HTERT RPE-1 (cell line): ENCODE results near the gene ROBO1.

Source experiments
- in situ Hi-C: fragments of 300-500 bp; cut with MboI; formaldehyde crosslinking; loops from 4 replicates; pipeline ENCODE4 v1.14.3; 2020; ENCODE audit warnings: low sequenced_read_pairs

The ROBO1 gene

DNA sequence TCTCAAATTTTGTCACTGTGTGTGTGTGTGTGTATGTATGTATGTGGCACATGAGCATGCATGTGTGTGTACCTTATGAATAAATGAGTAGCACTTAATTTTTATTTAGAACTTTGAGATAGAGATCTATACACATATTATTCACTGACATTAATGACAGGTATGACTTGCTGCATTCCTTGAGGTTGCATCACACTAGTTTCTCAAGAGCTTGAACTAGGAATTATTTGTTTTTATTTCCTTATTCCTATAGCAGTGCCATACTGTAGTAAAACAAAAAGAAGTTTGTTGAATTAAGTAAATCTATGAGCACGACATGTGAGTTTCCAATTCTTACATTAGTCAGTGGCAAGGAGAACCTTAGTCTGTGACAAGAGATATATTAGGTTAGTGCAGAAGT lies 943.9 kb downstream of the ROBO1 start:
- in situ Hi-C loops: no loop called here

DNA sequence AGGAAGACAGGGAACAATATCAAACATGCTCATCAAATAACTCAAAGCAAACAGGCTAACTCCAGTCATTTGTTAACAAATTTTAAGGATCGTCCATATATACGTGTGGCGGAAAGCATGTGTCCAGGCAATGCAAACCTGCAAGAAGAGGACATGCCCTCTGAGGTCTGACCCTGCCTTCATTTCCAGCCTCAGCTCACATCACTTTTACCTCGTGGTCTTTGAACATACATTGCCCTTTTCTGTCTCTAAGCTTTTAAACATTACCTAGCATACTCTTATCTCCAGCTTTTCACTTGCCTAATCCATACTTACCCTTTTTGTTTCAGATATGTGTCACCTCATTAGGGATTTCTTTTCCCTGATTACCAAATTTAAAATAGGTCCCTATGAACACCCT lies 944.4 kb downstream of the ROBO1 start:
- in situ Hi-C loops: no loop called here

DNA sequence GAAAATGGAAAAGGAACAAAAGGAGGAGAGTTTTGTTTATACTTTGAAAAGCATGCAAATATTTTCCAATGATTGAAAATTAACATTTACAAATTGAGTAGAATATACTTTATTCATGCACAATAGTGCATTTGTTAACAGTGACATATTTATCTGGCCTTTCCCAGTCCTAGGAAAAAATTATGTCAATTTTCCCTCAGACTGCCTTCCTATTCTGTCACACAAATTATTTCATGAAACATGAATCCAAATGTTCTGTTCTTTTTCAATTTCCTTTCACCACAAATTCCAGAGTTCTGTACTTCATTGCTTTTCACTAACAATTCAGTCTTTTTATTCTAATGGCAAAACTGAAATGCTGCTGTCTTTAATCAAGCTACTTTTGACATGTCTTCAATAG lies 945.1 kb downstream of the ROBO1 start:
- in situ Hi-C loops: no loop called here

DNA sequence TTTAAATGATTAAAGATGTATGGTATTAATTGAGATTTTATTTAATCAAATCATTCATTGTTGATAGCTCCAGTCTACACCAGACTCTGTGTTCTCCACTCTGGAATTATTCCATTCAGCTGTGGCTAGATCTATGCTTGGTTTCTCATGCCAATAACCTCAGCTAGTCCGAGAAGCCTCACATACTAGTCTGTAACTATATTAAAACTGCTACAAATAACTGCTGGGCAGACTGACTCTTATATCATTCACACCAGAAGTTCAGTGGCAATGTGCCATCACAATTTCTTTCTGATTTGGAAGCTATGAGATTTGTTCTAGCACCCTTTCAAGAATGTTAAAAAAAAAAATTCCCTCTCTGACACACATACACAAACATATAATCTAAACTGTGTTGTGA lies 947.3 kb downstream of the ROBO1 start:
- in situ Hi-C loops: no loop called here

DNA sequence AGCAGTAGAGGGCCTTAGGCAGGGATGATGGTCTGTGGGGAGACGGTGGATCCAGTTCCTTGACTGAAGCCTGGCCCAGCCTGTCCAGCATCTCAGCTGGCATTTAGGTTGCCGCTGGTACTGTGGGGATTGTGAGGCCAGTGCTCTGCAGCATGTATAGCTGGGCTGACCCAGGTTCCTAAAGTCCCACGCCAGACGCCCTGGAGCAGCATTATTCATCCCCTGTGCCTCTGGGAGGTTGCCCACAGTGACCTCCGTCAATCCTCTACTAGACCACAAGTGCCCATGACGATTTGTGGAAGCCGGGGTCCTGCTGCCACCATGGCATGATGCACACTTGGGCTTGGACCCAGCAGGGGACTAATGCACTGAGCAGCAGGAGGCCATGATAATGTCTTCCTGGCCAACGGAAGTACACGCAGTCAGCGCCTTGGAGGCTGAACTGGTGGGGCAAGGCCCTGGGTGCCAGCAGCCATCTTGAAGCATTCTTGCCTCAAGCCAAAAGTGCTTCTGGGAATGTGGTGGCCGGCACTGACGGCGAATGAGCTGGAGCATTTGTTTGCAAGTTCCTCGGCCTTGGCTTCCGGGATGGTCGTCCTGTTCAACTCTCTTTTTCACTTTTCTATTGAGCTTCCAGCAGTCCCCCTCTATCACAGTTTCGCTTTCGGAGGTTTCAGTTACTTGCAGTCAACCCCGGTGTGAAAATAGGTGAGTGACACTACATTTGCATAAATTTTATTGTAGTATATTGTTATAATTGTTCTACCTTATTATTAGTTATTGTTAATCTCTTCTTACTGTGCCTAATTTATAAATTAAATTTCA lies 949.4 kb downstream of the ROBO1 start:
- in situ Hi-C loops: no loop called here

DNA sequence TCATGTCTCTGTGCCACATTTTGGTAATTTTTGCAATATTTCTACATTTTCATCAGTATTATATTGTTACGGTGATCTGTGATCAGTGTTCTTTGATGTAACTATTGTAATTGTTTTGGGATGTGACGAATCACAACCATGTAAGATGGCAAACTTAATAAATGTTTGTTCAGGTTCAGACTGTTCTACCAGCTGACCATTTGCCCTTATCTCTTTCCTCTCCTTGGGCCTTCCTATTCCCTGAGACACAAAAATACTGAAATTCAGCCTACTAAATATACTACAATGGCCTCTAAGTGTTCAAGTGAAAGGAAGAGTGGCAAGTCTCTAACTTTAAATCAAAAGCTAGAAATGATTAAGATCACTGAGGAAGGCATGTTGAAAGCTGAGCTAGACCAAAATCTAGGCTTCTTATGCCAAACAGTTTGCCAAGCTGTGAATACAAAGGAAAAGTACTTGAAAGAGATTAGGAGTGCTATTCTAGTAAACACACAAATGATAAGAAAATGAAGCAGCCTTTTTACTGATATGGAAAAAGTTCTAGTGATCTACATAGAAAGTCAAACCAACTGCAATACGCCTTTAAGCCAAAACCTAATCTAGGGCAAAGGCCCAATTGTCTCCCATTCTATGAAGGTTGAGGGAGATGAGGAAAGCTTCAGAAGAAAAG lies 952.8 kb downstream of the ROBO1 start:
- in situ Hi-C loops: no loop called here

DNA sequence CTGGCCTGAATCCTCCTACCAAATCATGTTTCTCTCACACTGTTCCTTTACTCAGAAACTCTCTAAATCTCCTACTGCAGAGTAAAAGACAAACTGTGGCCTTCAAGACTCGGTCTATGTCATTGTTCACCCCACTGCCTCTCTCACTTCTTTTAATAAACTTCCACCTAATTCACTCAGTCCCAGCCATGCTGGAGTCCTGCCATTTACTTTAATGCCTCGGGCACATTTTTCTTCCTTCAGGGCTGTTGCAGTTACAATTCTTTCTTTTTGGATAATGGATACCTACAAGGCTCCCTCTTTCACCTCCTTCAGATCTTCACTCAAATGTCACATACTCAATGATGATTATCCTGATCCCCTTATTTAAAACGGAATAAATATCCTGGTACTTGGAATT lies 955.6 kb downstream of the ROBO1 start:
- in situ Hi-C loops: no loop called here

DNA sequence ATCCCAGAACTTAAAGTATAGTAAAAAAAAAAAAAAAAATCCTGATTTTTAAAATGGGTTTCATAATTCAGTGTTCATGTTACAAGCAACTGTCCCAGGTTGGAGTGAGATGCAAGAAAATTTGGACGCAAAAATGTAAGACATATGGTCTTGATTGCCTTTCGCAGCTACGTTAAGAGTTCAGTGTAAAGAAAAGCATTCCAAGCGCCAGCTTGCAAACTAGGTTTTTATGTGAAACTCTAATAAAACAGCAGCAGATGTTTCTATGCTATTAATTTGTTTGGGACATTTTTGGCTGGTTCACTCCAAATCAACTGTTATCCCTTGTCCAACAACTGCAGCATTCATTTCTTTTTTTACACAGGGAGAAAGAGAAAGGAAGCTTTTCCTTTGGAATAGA lies 957.8 kb downstream of the ROBO1 start:
- in situ Hi-C loops: no loop called here

DNA sequence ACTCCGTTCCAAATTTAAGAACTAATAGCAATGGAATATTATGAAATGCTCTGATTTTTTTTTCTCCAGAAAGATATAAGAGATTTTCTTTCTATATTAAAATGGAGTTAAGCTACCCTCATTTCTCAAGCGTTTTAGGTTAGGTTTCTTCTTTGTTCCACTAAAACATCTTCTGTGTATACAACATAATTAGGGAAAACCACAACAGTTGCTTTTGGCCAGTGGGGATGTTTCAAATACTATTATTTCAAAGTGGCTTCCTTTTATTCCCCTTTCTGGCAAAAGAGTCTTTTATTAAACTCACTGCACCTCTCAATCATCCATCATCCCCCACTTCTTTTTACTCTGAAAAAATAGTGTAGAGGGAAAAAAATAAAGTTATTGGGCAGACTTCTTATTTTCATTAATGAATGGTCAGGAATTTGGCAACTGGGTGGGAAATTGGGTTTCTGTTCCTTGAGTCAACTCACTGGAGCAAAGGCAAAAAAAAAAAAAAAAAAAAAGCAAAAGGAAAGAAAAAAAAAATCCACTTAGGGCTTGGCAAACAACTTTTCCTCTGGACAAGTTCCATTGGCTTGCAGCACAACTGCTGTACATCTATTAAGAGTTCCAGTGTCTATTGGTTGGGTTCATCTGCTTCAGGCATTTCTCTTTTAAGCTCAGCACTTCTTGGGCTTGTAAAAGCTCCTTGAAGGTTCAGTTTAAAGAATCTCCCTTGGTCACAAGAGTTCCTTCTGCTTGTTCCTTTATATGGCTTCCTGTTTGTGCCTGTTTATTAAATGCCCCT lies 963.4 kb downstream of the ROBO1 start:
- in situ Hi-C loops: no loop called here

DNA sequence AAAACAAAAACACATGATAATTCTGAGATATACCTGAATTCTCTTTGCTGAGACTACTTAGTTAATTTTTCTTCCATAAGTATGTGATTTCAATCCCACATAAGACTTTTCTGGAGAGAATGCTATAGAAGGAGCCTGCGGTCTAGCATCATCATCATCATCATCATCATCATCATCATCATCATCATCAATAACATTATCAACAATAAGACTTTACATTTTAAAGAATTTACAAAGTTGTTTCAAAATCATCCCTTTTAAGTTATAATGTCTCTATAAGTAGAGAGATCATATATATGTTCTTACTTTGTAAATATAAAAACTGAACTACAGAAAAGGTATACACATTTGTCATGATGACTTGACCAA lies 965.3 kb downstream of the ROBO1 start:
- in situ Hi-C loops: no loop called here

DNA sequence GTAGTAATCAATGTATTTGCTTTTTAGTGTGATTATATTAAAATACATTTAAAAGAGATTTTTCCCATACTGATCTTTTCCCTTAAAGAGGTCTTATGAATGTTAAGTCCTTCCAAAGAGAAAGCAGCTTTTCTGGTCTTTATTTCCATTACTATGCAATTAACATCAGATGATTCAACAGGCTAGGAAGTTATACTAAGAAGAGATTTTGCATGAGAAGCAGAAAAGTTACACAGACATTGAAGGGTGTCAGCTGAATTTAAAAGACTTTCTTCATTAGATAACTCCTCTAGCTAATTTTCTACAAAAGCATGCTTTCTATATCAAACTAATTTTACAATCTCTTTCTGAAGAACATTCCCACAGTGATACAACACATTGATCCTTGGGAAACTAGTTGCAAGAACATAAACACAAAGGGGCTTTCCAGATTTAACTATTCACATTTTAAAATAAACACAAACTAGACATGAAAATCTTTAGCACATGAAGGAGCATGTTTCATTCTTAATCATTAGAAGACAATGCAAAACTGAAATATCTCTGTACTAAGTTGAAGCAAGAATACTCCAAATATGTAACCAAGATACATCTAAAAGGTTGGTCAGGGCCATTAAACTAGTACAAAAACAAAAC lies 965.8 kb downstream of the ROBO1 start:
- in situ Hi-C loops: no loop called here

DNA sequence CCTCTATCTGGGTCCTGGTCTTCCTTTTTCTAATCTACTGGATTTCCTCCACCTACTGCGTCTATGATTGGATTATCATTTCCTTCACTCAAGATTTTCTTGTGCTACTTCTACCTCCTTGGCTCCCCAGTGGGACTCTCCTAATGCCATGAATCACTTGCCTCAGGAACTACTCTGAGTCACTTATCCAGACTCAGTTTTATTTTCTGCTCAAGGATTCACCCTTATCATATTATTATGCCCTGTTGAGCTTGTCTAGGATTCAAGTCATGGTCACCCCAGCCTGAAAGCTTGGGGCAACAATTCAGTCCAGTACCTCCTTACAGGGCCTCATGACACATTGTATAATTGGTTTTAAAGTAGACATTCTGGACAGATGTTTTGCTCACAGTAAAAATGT lies 968.1 kb downstream of the ROBO1 start:
- in situ Hi-C loops: no loop called here

DNA sequence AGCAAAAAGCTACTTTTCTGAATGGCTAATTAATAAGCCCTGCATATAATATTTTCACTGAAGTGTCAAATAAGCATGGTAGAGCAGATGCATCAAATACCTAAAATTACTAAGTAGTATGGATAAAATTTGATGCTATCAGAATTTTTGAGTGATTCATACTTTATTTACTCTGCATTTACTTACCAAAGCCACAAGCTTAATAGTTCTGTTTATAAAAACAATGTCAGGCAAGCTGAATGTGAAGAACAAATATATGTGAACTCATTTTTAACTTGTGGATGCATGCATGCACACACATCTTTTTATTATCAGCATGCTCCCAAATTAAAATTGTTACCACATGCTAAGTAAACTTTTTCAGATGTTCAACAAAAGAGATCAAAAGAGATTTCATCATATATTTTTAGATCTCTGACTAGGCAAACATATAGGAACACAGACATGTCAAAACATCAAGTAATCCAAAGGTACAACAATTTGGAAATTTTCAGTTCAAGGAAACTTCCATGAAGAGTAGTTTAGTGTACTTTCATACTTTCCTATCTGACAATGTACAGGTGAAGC lies 969.4 kb downstream of the ROBO1 start:
- in situ Hi-C loops: no loop called here

DNA sequence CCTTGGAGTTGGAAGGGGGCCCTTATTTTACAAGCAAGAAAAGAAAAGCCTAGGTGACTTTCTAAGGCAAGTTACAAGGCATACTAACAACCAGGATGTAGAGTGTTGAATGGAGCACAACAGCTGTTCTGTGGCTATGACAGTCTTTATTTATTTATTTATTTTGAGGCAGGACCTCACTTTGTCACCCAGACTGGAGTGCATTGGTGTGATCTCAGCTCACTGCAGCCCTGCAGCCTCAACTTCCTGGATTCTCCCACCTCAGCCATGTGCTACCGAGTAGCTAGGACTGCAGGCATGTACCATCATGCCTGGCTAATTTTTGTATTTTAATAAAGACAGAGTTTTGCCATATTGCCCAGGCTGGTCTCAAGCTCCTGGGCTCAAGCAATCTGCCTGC lies 973.4 kb downstream of the ROBO1 start:
- in situ Hi-C loops: no loop called here

DNA sequence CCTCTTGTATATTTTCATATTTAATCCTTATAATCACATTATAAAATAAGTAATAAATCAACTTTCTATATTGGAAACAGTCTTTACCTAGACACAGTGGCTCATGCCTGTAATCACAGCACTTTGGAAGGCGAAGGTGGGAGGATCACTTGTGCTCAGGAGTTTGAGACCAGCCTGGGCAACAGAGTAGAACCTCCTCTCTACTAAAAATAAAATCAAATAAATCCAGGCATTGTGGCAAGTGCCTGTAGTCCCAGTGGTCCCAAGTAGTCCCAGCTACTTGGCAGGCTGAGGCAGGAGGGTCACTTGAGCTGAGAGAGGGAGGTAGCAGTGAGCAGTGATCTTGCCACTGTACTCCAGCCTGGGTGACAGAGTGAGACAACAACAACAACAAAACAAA lies 975.1 kb downstream of the ROBO1 start:
- in situ Hi-C loops: no loop called here

DNA sequence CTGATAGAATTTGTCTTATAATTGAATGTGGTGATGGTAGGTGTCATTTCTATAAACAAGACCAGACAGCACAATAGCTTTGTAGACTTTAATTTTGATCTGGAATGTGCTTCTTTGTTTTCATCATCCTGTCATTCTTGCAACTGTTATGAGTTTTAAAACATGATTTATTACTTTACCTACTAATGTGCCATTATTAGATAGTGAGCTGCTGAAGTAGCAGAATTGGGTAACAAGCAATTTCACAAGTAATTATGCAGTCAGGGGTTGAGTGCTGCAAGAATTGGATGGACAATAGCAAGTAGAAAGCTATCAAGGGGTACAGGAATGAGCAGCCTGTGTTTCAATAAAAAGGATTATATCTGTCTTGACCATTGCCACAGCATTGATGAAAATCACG lies 975.6 kb downstream of the ROBO1 start:
- in situ Hi-C loops: no loop called here

DNA sequence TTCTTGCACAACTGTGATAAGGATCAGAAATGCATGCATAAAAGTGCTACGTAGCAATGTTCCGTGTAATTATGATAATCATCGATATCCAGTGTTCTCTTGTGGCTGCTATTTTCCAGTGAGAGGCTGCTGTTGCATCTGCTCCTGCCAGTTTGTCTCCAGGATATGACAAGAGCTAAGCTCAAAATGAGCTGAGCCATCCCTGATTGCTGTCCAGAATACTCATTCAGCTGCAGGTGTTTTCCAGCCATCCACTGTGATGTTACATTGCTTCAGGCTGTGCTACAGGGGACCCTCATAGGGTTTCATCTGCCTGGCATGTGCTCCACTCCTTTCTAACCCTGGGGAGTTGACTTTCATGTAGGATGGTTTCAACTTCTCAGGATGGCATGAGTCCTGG lies 976.0 kb downstream of the ROBO1 start:
- in situ Hi-C loops: no loop called here

DNA sequence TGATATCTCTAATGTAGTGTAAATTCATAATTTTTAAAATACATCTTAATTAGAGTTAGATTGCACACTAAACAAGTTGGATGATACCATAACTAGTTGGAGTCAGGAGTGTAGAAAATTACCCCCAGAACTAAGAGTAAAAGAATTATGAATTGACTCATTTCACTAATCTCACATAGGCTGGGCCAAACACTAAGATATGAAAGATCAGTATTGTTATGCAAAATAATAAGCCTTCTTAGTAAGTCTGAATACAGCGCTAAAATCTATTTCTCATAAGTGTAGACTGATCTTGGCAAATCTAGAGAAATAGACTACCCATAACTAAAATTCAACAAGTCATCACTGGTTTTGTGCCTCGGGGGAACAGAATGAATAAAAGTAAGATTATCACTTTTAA lies 979.0 kb downstream of the ROBO1 start:
- in situ Hi-C loops: no loop called here

DNA sequence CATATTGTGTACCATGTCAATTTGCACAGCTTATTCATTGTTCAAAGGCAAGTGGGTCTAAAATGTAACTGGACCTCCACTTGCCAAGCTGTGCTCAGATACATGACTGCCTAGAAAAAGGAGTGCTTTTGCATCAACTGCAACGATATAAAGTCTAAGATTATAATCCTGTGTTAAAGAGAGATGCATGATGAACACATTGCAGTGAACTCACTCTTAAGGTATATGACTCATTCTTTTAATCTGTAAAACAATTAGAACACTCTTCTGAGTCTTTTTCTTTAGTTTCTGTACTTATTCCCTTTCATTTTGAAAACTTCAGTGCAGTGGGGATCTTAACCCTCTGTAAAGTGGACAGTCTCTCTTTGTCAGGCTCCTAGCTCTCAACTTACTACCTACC lies 982.8 kb downstream of the ROBO1 start:
- in situ Hi-C loops: no loop called here

DNA sequence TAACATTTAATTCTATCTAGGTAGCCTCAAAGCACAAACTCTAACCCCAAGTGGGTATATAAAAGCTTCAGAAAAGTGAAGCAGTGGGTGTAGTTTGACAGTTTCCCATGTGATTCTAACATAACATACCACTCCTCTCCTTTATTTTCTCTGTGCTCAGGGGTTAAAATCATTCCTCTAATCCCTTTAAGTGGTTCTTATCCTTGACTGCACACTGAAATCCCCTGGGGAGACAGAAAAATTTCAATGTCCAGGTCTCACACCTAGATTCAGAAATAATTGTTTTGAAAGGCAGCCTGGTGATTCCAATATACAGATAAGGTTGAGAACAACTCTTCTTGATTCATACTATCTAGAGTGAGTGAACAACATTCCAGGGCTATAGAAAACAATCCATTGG lies 986.4 kb downstream of the ROBO1 start:
- in situ Hi-C loops: no loop called here
